ENCODE measurements around the gene LAMC3.

The LAMC3 gene

DNA sequence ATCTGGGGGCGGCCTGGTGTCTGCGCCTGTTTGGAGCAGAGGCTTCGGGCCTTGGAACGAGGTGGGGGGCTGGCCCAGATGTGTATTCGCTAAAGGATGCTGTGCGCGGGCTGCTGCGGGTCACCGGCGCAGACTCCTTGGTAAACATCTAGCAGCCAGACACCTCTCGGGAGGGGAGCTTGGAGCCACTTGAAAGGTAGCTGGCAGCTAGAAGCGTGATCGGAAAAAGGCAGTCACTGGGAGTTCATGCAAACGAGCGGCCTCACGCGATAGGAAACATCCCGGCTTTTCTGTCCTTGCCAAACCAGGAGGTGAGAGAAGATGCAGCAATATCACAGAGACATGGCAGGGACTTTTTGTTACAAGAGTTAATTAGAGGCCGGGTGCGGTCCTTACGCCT, 8.1 kb downstream of the LAMC3 start:
- Histone ChIP-seq H3K9ac (ENCODE audit: low read length) (no peak overlapping the region), H3K27me3 (replicated peaks; ENCODE audit: control insufficient read depth, insufficient read depth, low read length) (peaks cover 7% of the 10 kb centered on the region), H3K4me3 (ENCODE audit: low read length) (no peak overlapping the region), H3K4me1 (ENCODE audit: control insufficient read depth, insufficient read depth, low read length) (peaks cover 20% of the 10 kb centered on the region), H3K36me3 (ENCODE audit: control insufficient read depth, insufficient read depth, low read length, severe bottlenecking) (no peaks in the 10 kb centered on the region), H3K9me3 (ENCODE audit: control insufficient read depth, low read length) (peaks cover 8% of the 10 kb centered on the region)
- DNase-seq (ENCODE audit: low read depth): peak; percentile 19

DNA sequence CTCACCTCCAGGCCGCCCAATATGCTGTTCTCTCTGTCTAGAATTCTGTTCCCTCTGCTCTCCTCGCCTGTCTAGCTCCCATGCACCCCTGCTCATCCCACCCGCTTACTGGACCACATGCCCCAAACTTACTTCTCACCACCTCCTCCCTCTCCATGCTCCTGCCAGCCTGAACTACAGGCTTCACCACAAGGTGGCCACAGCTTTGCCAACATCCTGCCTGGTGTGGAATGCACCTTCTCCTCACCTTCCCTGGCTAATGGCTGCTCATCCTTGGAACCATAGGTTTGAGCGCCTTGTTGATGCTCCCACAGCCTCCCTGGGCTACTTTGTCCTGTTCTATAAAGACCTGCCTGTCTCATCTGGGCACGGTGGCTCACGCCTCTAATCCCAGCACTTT, 9.6 kb downstream of the LAMC3 start:
- H3K36me3 ChIP-seq (ENCODE audit: control insufficient read depth, insufficient read depth, low read length, severe bottlenecking): no peaks in the 10 kb centered on the region
- H3K9me3 ChIP-seq (ENCODE audit: control insufficient read depth, low read length): peaks cover 8% of the 10 kb centered on the region
- H3K9ac ChIP-seq (ENCODE audit: low read length): no peak overlapping the region
- peaks cover 14% of the 10 kb centered on the region for H3K27me3 ChIP-seq (replicated peaks; ENCODE audit: control insufficient read depth, insufficient read depth, low read length)
- H3K4me3 ChIP-seq (ENCODE audit: low read length): no peak overlapping the region
- no peak for DNase-seq (ENCODE audit: low read depth)
- peaks cover 16% of the 10 kb centered on the region for H3K4me1 ChIP-seq (ENCODE audit: control insufficient read depth, insufficient read depth, low read length)

DNA sequence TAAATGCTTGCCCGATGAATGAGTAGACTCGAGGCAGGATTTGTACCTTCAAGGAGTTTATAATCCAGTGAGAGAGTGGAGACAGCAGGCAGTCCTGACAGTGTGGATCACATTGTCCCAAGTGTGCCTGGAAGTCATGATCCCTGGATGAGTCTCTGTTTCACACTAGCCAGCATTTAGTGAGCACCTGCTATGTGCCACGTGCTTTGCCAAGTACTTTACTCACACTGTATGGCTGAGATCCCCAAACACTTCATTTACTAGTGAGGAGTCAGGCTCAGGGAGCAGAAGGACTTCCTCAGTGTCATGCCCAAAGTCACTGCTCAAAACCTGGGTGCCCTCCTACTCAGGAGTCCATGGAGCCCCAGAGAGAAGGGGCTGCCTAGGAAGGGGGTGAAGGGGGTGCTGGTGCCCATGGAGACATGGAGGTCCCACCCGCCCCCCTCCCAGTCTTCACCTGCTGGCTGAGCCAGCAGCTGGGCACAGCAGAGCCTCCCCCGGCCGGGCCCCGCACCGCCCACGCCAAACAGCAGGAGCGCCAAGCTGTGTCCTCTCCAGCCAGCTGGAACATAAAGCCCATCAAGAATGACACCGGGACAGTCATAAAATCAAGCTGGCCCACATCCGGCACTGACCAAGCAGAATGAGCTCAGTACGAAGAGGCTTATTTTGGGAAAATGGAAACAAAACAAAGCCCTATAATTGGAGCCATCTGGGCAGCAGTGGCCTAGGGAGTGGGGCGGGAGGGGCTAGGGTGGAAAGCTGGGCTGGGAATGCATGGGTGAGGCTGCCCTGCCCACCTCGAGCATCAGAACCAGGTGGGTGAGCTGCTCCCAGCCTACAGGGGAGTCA, 10.6 kb downstream of the LAMC3 start:
- Histone ChIP-seq H3K9me3 (ENCODE audit: control insufficient read depth, low read length) (peaks cover 8% of the 10 kb centered on the region), H3K4me3 (ENCODE audit: low read length) (no peak overlapping the region), H3K4me1 (ENCODE audit: control insufficient read depth, insufficient read depth, low read length) (peaks cover 8% of the 10 kb centered on the region), H3K9ac (ENCODE audit: low read length) (no peak overlapping the region), H3K27me3 (replicated peaks; ENCODE audit: control insufficient read depth, insufficient read depth, low read length) (peaks cover 19% of the 10 kb centered on the region), H3K36me3 (ENCODE audit: control insufficient read depth, insufficient read depth, low read length, severe bottlenecking) (no peaks in the 10 kb centered on the region)
- peak; percentile 67 for DNase-seq (ENCODE audit: low read depth)

DNA sequence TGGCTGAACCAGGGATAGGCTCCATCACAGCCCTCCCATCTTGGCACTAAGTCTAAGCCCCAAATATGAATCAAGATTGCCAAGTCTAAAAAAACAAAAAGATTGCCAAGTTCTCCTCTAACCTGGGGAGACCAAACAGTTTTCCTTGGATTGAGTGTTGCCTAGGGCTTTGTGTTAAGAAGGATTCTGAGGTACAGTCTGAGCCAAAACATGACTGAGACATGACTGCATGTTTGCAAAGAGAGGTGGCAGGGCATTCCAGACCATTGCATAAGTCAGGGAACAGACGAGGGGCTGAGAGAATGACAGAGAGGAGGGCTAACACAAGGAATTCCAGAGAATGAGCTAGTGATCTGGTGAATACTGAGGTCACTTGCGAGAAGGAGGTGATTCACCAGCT, 11.4 kb downstream of the LAMC3 start:
- peaks cover 8% of the 10 kb centered on the region for H3K4me1 ChIP-seq (ENCODE audit: control insufficient read depth, insufficient read depth, low read length)
- H3K4me3 ChIP-seq (ENCODE audit: low read length): no peak overlapping the region
- DNase-seq (ENCODE audit: low read depth): peak; percentile 44
- H3K9me3 ChIP-seq (ENCODE audit: control insufficient read depth, low read length): peaks cover 8% of the 10 kb centered on the region
- no peak overlapping the region for H3K9ac ChIP-seq (ENCODE audit: low read length)
- H3K27me3 ChIP-seq (replicated peaks; ENCODE audit: control insufficient read depth, insufficient read depth, low read length): peaks cover 27% of the 10 kb centered on the region
- no peaks in the 10 kb centered on the region for H3K36me3 ChIP-seq (ENCODE audit: control insufficient read depth, insufficient read depth, low read length, severe bottlenecking)

DNA sequence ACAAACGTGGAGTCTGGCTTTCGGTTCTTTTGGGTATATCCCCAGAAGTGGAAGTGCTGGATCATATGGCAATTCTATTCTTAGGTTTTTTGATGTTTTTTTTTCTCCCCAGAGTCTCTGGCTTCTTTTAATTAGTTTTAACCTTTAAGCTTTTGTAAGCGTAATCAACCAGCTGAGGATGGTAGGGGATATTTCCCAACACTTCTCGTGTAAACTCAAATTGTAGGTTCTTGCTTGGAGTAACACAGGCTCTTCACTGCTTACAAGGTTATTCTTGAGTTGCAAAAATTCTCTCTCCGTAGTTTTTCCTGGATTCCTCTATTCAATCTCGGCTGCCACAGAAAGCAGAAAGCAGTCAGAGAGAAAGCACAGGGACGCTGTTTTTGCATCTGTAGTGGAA, 11.9 kb downstream of the LAMC3 start:
- Histone ChIP-seq H3K9me3 (ENCODE audit: control insufficient read depth, low read length) (peaks cover 8% of the 10 kb centered on the region), H3K36me3 (ENCODE audit: control insufficient read depth, insufficient read depth, low read length, severe bottlenecking) (no peaks in the 10 kb centered on the region), H3K4me1 (ENCODE audit: control insufficient read depth, insufficient read depth, low read length) (peaks cover 8% of the 10 kb centered on the region), H3K27me3 (replicated peaks; ENCODE audit: control insufficient read depth, insufficient read depth, low read length) (peaks cover 30% of the 10 kb centered on the region), H3K9ac (ENCODE audit: low read length) (no peak overlapping the region), H3K4me3 (ENCODE audit: low read length) (no peak overlapping the region)
- DNase-seq (ENCODE audit: low read depth): no peak

DNA sequence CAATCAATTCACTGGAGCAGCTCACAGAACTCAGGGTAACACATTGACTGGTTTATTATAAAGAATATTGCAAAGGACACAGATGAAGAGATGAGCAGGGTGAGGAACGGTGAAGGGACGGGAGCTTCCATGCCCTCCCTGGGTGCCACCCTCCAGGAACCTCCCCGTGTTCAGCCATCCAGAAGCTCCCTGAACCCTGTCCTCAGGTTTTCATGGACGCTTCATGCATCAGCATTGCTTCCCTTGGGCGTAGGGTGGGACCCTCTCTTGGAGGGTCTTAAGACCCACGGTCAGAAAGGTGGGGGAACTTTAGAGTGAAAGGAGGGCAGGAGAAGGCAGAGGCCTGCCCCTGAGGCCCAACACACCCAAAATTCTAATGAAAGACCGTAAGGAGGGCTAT, 12.8 kb downstream of the LAMC3 start:
- DNase-seq (ENCODE audit: low read depth): no peak
- H3K9ac ChIP-seq (ENCODE audit: low read length): no peak overlapping the region
- peaks cover 31% of the 10 kb centered on the region for H3K27me3 ChIP-seq (replicated peaks; ENCODE audit: control insufficient read depth, insufficient read depth, low read length)
- H3K9me3 ChIP-seq (ENCODE audit: control insufficient read depth, low read length): peaks cover 8% of the 10 kb centered on the region
- H3K36me3 ChIP-seq (ENCODE audit: control insufficient read depth, insufficient read depth, low read length, severe bottlenecking): no peaks in the 10 kb centered on the region
- no peak overlapping the region for H3K4me3 ChIP-seq (ENCODE audit: low read length)
- H3K4me1 ChIP-seq (ENCODE audit: control insufficient read depth, insufficient read depth, low read length): peaks cover 8% of the 10 kb centered on the region

DNA sequence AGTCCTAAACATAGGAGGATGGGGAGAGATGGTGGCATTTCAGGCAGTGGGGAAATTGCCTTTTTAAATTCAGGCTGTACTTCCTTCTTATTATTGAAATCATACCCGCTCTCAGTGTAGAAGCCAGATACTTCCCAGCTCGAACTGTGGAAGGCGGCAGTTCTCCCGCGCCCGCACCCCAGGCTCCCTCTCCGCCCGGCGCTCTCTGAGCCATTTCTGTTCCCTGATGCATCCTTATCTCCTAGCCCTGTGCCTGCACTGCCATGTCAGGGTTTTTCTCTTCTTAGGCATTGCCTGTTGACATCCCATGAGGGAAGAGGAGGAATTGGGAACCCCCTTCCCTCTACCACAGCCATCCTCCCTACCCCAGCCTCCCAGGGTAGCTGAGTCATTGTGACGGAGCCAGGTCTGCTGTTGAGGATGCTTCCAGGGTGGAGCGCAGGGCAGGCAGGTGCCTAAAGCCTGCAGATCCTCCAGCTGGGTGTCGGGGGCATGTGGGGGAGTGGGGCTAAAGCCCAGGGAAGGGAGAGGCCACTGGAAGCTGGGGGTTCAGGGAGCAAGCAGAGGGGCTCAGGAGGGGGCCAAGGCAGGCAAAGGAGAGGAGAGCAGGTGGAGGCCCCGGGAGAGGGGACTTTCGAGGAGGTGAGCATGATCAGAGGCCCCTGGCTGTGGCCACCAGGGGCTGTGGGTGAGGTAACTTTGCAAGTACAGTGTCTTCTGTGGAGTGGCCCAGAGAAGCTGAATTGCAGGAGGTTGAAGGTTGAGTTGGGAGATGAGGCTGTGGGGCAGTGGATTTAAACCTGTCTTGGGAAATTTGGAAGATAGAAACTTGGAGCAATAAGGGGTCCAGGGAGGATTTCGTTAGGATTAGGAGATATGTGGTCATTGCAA, 16.2 kb downstream of the LAMC3 start:
- Histone ChIP-seq H3K36me3 (ENCODE audit: control insufficient read depth, insufficient read depth, low read length, severe bottlenecking) (no peaks in the 10 kb centered on the region), H3K27me3 (replicated peaks; ENCODE audit: control insufficient read depth, insufficient read depth, low read length) (peaks cover 49% of the 10 kb centered on the region), H3K4me1 (ENCODE audit: control insufficient read depth, insufficient read depth, low read length) (peaks cover 8% of the 10 kb centered on the region), H3K9ac (ENCODE audit: low read length) (no peak overlapping the region), H3K9me3 (ENCODE audit: control insufficient read depth, low read length) (peaks cover 3% of the 10 kb centered on the region), H3K4me3 (ENCODE audit: low read length) (no peak overlapping the region)
- DNase-seq (ENCODE audit: low read depth): no peak

DNA sequence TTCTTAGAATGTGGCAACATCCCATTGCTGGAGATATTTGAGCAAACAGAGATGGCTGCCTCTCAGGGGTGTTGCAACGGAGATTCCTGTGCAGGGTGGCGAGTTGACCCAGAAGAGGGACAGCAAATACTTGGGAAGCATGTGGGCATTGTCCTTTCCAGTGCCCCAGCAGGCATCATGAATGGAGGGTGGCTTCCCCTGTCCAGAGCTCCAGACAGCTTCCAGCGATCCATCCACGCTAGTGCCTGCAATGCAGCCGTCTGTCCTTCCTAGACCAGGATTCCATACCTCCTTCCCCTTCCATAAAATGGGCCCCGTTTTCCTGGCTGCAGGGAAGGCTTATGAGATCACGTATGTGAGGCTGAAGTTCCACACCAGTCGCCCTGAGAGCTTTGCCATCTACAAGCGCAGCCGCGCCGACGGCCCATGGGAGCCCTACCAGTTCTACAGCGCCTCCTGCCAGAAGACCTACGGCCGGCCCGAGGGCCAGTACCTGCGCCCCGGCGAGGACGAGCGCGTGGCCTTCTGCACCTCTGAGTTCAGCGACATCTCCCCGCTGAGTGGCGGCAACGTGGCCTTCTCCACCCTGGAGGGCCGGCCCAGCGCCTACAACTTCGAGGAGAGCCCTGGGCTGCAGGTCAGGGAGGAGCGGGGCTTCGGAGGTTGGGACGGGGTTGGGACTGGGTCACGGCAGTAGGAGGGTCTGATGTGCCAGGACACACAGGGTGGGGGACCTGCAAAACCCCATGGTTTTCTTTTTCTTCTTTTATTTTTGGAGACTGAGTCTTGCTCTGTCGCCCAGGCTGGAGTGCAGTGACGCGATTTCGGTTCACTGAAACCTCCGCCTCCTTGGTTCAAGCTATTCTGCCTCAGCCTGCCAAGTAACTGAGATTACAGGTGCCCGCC, 17.2 kb downstream of the LAMC3 start:
- Histone ChIP-seq H3K9ac (ENCODE audit: low read length) (no peak overlapping the region), H3K9me3 (ENCODE audit: control insufficient read depth, low read length) (no peaks in the 10 kb centered on the region), H3K36me3 (ENCODE audit: control insufficient read depth, insufficient read depth, low read length, severe bottlenecking) (no peaks in the 10 kb centered on the region), H3K4me1 (ENCODE audit: control insufficient read depth, insufficient read depth, low read length) (peaks cover under 1% of the 10 kb centered on the region), H3K27me3 (replicated peaks; ENCODE audit: control insufficient read depth, insufficient read depth, low read length) (peaks cover 49% of the 10 kb centered on the region), H3K4me3 (ENCODE audit: low read length) (no peak overlapping the region)
- no peak for DNase-seq (ENCODE audit: low read depth)

DNA sequence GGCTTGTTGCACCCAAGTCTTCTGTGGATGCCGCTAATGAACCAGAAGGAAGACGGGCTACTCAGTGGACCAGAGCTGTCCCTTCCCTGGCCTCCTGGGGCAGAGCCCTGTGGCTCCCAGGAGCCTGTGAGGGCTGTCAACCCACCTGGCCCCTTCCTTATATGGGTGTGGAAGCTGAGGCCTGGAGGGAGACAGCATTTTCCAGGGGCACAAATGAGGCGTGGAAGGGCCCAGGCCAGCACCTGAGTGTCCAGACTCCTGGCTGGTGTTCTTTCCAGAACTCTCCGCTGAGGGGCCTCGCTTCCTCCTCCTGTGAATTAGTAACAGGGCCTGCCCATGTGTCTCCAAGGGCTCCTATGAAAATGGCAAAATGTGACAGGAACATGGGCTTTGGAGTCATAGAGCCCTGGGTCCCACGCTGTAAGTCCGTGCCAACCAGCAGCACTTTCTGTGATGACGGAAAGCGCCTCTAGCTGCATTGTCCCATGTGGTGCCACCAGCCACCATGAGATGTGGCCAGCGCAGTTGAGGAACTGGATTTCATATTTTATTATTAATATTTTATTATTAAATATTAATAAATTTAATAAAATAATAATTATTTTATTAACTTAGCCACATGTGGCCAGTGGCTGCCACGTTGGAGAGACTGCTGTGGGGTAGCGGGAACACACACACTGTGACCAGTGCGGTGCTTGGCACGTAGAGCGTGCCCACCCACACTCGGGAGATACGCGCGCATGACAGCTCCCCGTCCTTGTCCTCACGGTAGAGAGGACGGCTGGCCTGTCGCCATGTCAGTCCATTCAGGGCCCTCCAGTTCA, 18.3 kb downstream of the LAMC3 start:
- no peak for DNase-seq (ENCODE audit: low read depth)
- no peak overlapping the region for H3K4me3 ChIP-seq (ENCODE audit: low read length)
- no peak overlapping the region for H3K9ac ChIP-seq (ENCODE audit: low read length)
- H3K27me3 ChIP-seq (replicated peaks; ENCODE audit: control insufficient read depth, insufficient read depth, low read length): peaks cover 53% of the 10 kb centered on the region
- H3K36me3 ChIP-seq (ENCODE audit: control insufficient read depth, insufficient read depth, low read length, severe bottlenecking): no peaks in the 10 kb centered on the region
- H3K4me1 ChIP-seq (ENCODE audit: control insufficient read depth, insufficient read depth, low read length): no peaks in the 10 kb centered on the region
- no peaks in the 10 kb centered on the region for H3K9me3 ChIP-seq (ENCODE audit: control insufficient read depth, low read length)

DNA sequence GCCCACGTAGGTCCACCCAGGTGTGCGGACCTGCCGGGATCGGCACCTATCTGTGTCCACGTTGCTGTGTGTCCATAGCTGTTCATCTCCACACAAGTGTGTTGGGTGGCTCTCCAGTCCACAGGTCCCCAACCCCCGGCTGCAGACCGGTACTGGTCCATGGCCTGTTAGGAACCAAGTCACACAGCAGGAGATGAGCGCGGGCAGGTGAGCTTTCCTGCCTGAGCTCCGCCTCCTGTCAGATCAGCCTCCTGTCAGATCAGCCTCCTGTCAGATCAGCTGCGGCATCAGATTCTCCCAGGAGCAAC, 18.9 kb downstream of the LAMC3 start:
- Histone ChIP-seq H3K4me1 (ENCODE audit: control insufficient read depth, insufficient read depth, low read length) (no peaks in the 10 kb centered on the region), H3K9me3 (ENCODE audit: control insufficient read depth, low read length) (no peaks in the 10 kb centered on the region), H3K36me3 (ENCODE audit: control insufficient read depth, insufficient read depth, low read length, severe bottlenecking) (no peaks in the 10 kb centered on the region), H3K9ac (ENCODE audit: low read length) (no peak overlapping the region), H3K4me3 (ENCODE audit: low read length) (no peak overlapping the region), H3K27me3 (replicated peaks; ENCODE audit: control insufficient read depth, insufficient read depth, low read length) (peaks cover 53% of the 10 kb centered on the region)
- no peak for DNase-seq (ENCODE audit: low read depth)
